Mesenchymal stem cell (in vitro differentiated cells and primary cell): Measurements from ENCODE around the gene TMEM17.
A peak's percentile ranks its signal among the peaks of the same experiment; 100 is the strongest.

Experiments used
- DNase-seq: peaks from one replicate; pipeline ENCODE4 v3.0.0-alpha.2; 2013
- H2AFZ ChIP-seq: one replicate; pipeline ENCODE4 v1.6.1; 2013; ENCODE audit warnings: low read depth, mild to moderate bottlenecking, control low read depth, inconsistent platforms, low read length, moderate library complexity
- H2AK5ac ChIP-seq: 2 replicates; pipeline ENCODE4 v1.6.1; 2013; ENCODE audit warnings: low read length, moderate library complexity, mild to moderate bottlenecking, inconsistent platforms; ENCODE audit not compliant: severe bottlenecking
- H2BK120ac ChIP-seq: one replicate; pipeline ENCODE4 v1.6.1; 2013; ENCODE audit warnings: low read depth, mild to moderate bottlenecking, inconsistent platforms, low read length, moderate library complexity
- H2BK12ac ChIP-seq, 2 experiments: one replicate each; pipeline ENCODE4 v1.6.1; 2013; ENCODE audit warnings: inconsistent platforms in 2 of 2, low read length in 2 of 2, mild to moderate bottlenecking in 2 of 2, moderate library complexity in 2 of 2, control low read depth in 1 of 2
- H2BK15ac ChIP-seq: one replicate; pipeline ENCODE4 v1.6.1; 2013; ENCODE audit warnings: mild to moderate bottlenecking, low read depth, inconsistent platforms; ENCODE audit not compliant: poor library complexity, severe bottlenecking
- H2BK5ac ChIP-seq: 2 replicates; pipeline ENCODE4 v1.6.1; 2013; ENCODE audit warnings: low read depth, mild to moderate bottlenecking, low read length, control low read depth, inconsistent platforms; ENCODE audit not compliant: poor library complexity, severe bottlenecking
- H3K14ac ChIP-seq, 2 experiments: one replicate each; pipeline ENCODE4 v1.6.1; 2013; ENCODE audit warnings: inconsistent platforms in 2 of 2, low read length in 2 of 2, control low read depth in 1 of 2, mild to moderate bottlenecking in 1 of 2, moderate library complexity in 1 of 2
- H3K18ac ChIP-seq, 2 experiments: one replicate each; pipeline ENCODE4 v1.6.1; 2013; ENCODE audit warnings: inconsistent platforms in 2 of 2, low read length in 2 of 2, control low read depth in 1 of 2, low read depth in 1 of 2, mild to moderate bottlenecking in 1 of 2
- H3K23ac ChIP-seq, 2 experiments: one replicate each; pipeline ENCODE4 v1.6.1; 2013; ENCODE audit warnings: inconsistent platforms in 2 of 2, low read length in 2 of 2, mild to moderate bottlenecking in 2 of 2, moderate library complexity in 2 of 2, control low read depth in 1 of 2
- H3K27ac ChIP-seq: 2 replicates; pipeline ENCODE4 v1.5.1; 2013; ENCODE audit warnings: mild to moderate bottlenecking, moderate library complexity, low read length, control low read depth, inconsistent platforms; ENCODE audit not compliant: poor library complexity, severe bottlenecking
- H3K27me3 ChIP-seq, 2 experiments: 2 replicates each; pipeline versions ENCODE4 v1.6.1 to v1.7.0; 2013; ENCODE audit warnings: low read length in 2 of 2, mild to moderate bottlenecking in 2 of 2, moderate library complexity in 2 of 2, control low read depth in 1 of 2, inconsistent platforms in 1 of 2; ENCODE audit not compliant: control insufficient read depth in 1 of 2, insufficient read depth in 1 of 2
- H3K36me3 ChIP-seq, 2 experiments: 2 replicates each; pipeline versions ENCODE4 v1.6.1 to v1.7.0; 2013; ENCODE audit warnings: low read length in 2 of 2, control low read depth in 1 of 2, inconsistent platforms in 1 of 2, low read depth in 1 of 2, mild to moderate bottlenecking in 1 of 2; ENCODE audit not compliant: insufficient read depth in 2 of 2, control insufficient read depth in 1 of 2
- H3K4ac ChIP-seq, 2 experiments: one replicate each; pipeline ENCODE4 v1.6.1; 2013; ENCODE audit warnings: inconsistent platforms in 2 of 2, low read length in 2 of 2, mild to moderate bottlenecking in 2 of 2, moderate library complexity in 2 of 2, control low read depth in 1 of 2, low read depth in 1 of 2
- H3K4me1 ChIP-seq: 2 replicates; pipeline ENCODE4 v1.6.1; 2013; ENCODE audit warnings: low read depth, low read length, control low read depth; ENCODE audit not compliant: control insufficient read depth, insufficient read depth
- H3K4me2 ChIP-seq: 2 replicates; pipeline ENCODE4 v1.6.1; 2013; ENCODE audit warnings: low read length, mild to moderate bottlenecking, inconsistent platforms; ENCODE audit not compliant: poor library complexity, severe bottlenecking
- H3K4me3 ChIP-seq, 2 experiments: 2 replicates each; pipeline versions ENCODE4 v1.5.1 to v1.7.0; 2013; ENCODE audit warnings: low read length in 2 of 2, mild to moderate bottlenecking in 2 of 2, control low read depth in 1 of 2, low read depth in 1 of 2; ENCODE audit not compliant: insufficient read depth in 1 of 2
- H3K79me1 ChIP-seq: replicated peaks from 2 replicates; pipeline ENCODE4 v1.6.1; 2013; ENCODE audit warnings: mild to moderate bottlenecking, control low read depth, low read length, inconsistent platforms; ENCODE audit not compliant: poor library complexity, severe bottlenecking
- H3K9ac ChIP-seq: 2 replicates; pipeline ENCODE4 v1.7.0; 2013; ENCODE audit warnings: mild to moderate bottlenecking, low read length, moderate library complexity
- H3K9me3 ChIP-seq: 2 replicates; pipeline ENCODE4 v1.7.0; 2013; ENCODE audit warnings: mild to moderate bottlenecking, low read length; ENCODE audit not compliant: control insufficient read depth
- H4K8ac ChIP-seq: one replicate; pipeline ENCODE4 v1.6.1; 2013; ENCODE audit warnings: inconsistent platforms, mild to moderate bottlenecking, low read length, moderate library complexity
- H4K91ac ChIP-seq: one replicate; pipeline ENCODE4 v1.6.1; 2013; ENCODE audit warnings: mild to moderate bottlenecking, low read length, inconsistent platforms
- WGBS: methylation state at CpG from one replicate; pipeline ENCODE4 v1.1.7; 2013; ENCODE audit warnings: mixed read lengths; 5-methylcytosine and 5-hydroxymethylcytosine counted together

Gene TMEM17

DNA sequence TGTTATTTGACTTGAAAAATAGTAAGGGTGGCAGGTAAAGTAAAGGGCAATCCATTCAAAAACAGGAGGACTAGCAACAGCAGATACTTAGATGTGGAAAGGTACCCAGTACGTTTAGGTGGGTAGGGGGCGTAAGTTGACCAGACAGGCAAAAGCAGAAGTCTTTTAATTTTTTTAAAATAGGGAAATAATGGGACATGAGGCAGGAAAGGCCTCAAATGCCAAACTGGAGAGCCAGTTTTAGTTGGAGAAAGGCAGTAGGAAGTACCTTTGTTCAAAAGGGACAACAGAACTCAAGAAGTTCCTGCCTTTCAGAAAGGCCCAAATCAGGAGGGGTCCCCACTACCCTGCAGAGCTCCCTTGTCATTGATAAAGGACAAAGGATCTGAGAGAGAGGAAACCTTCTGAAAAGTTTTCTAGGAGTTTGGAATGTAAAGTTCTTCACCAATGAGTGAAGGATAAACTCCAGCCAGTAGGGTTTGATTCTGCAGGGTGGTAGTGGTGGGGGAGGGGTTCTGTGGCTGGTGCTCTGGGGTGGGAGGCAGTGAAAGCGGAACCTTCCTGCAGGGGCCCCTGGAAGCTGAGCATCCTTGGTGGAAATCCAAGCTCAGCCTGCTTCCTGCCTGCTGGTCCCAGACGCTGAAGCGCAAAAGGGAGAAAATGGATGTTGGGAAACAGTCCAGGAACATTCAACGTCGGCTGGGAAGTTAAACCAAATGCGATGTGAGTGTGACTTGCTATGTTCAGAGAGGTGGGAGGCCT lies 40.1 kb downstream of the TMEM17 start:
- peaks cover 2% of the 10 kb centered on the region for H3K4me1 ChIP-seq

DNA sequence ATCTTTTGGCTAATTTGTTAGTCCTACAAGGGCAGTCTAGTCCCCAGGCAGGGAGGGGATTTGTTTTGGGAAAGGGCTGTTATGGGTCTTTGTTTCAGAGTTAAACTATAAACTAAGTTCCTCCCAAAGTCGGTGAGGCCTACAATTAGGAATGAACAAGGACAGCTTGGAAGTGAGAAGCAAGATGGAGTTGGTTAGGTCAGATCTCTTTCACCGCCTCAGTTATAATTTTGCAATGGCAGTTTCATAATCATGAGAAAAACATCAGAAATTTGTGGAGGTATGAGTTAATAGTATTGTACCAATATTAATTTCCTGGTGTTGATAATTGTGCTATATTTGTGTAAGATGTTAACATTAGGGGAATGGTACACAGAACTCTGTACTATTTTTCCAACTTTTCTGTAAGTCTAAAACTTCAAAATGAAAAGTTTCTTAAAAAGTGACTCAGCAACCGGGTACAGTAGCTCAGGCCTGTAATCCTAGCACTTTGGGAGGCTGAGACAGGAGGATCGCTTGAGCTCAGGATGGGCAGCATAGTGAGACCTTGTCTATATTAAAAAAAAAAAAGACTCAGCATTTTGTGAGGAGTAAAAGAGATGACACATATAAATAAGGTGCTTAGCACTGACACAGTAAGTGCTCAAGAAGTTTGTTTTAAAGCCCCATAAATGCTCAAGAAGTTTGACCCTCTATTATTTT lies 40.8 kb downstream of the TMEM17 start:
- Histone ChIP-seq H3K4ac (no peak overlapping the region), H2BK12ac (no peak overlapping the region), H3K79me1 (no peaks in the 10 kb centered on the region), H3K9me3 (no peaks in the 10 kb centered on the region), H3K18ac (no peak overlapping the region), H3K27ac (no peak overlapping the region), H4K8ac (no peak overlapping the region), H3K4me1 (peaks cover 2% of the 10 kb centered on the region), H3K4me3 (no peak overlapping the region), H3K27me3 (no peaks in the 10 kb centered on the region), H3K9ac (no peak overlapping the region), H2AK5ac (no peak overlapping the region), H4K91ac (no peak overlapping the region), H3K36me3 (no peaks in the 10 kb centered on the region), H2BK120ac (no peak overlapping the region), H3K4me2 (no peak overlapping the region), H3K23ac (no peak overlapping the region), H2BK15ac (no peak overlapping the region), H2AFZ (no peak overlapping the region), H2BK5ac (no peak overlapping the region), H3K14ac (no peak overlapping the region)
- DNase-seq, result no peak
- 90% methylated on average over 4 of the region's 4 CpGs for WGBS

More for the DNA sequence above, 40.1 kb downstream of the TMEM17 start:
- H4K91ac ChIP-seq, result no peak overlapping the region
- H2AK5ac ChIP-seq, result no peak overlapping the region
- H3K9ac ChIP-seq, result no peak overlapping the region
- H2AFZ ChIP-seq, result no peak overlapping the region
- H3K27me3 ChIP-seq, result no peaks in the 10 kb centered on the region
- H2BK12ac ChIP-seq, result no peak overlapping the region
- no peak overlapping the region for H3K23ac ChIP-seq
- WGBS, result 85% methylated on average over 8 of the region's 8 CpGs
- H4K8ac ChIP-seq, result no peak overlapping the region
- no peak overlapping the region for H2BK15ac ChIP-seq
- H3K79me1 ChIP-seq, result no peaks in the 10 kb centered on the region
- H3K14ac ChIP-seq, result no peak overlapping the region
- no peak for DNase-seq
- no peak overlapping the region for H2BK120ac ChIP-seq
- no peak overlapping the region for H3K4ac ChIP-seq
- no peak overlapping the region for H2BK5ac ChIP-seq
- no peak overlapping the region for H3K4me2 ChIP-seq
- H3K18ac ChIP-seq, result no peak overlapping the region
- H3K9me3 ChIP-seq, result no peaks in the 10 kb centered on the region
- H3K4me3 ChIP-seq, result no peak overlapping the region
- H3K36me3 ChIP-seq, result no peaks in the 10 kb centered on the region
- H3K27ac ChIP-seq, result no peak overlapping the region

DNA sequence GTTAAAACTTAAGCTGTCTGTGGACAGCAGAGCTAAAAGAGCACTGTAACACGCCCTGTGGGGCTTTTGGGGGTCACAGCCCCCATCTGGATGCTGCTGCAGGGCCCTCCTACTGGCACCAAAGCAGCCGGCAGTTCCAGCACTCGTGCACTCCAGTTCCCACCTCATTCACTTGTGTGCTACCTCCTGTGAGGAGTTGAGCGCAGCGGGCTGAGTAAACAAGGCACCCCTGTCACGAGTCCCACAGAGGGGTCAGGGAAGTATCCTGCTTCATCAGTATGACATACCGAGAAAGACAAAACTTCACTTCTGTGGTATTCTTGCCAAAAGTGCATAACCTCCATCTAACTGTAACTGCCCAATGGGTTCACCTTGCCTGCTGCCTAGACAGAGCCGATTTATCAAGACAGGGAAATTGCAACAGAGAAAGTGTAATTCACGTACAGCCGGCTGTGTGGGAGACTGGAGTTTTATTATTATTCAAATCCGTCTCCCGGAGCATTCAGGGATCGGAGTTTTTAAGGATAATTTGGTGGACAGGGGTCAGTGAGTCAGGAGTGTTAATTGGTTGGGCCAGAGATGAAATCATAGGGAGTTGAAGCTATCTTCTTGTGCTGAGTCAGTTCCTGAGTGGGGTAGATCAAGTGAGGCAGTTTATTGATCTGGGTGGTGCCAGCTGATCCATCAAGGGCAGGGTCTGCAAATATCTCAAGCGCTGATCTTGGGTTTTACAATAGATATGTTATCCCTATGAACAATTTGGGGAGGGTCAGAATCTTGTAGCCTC lies 41.6 kb downstream of the TMEM17 start:
- no peak overlapping the region for H3K4ac ChIP-seq
- H3K18ac ChIP-seq, result no peak overlapping the region
- H2AFZ ChIP-seq, result no peak overlapping the region
- H3K23ac ChIP-seq, result no peak overlapping the region
- H3K14ac ChIP-seq, result no peak overlapping the region
- no peak overlapping the region for H2BK5ac ChIP-seq
- no peak overlapping the region for H3K4me2 ChIP-seq
- no peak overlapping the region for H2BK120ac ChIP-seq
- H3K27me3 ChIP-seq, result no peaks in the 10 kb centered on the region
- peaks cover 4% of the 10 kb centered on the region for H3K4me1 ChIP-seq
- no peak overlapping the region for H3K27ac ChIP-seq
- no peak overlapping the region for H4K8ac ChIP-seq
- no peak overlapping the region for H3K4me3 ChIP-seq
- no peaks in the 10 kb centered on the region for H3K79me1 ChIP-seq
- no peak for DNase-seq
- H3K36me3 ChIP-seq, result no peaks in the 10 kb centered on the region
- no peaks in the 10 kb centered on the region for H3K9me3 ChIP-seq
- peak overlapping the region; percentile 54 for H4K91ac ChIP-seq
- H2BK12ac ChIP-seq, result no peak overlapping the region
- no peak overlapping the region for H2AK5ac ChIP-seq
- no peak overlapping the region for H2BK15ac ChIP-seq
- 87% methylated on average over 14 of the region's 14 CpGs for WGBS
- H3K9ac ChIP-seq, result no peak overlapping the region

DNA sequence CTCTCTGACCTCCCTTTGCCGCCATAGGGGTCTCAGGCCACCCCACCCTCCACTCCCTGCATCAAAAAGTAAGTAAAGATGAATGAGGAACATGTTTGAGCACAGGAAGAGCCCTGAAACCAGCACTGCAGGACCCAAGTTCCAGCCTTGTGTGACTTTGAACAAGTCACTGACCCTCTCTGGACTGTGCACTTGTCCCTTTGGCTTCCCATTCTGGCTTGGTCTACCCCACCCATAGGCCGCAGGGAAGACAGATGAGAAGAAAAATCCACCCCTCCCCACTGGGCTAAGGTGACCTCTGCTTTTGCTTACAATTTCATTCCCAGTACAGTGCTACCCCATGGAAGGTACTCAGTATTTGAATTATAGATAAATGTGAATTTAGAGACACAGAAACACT lies 43.8 kb downstream of the TMEM17 start:
- no peak overlapping the region for H4K8ac ChIP-seq
- H3K23ac ChIP-seq, result peak overlapping the region in 1 of 2 experiments; percentile 42
- no peak overlapping the region for H2BK15ac ChIP-seq
- H2BK12ac ChIP-seq, result peak overlapping the region in 1 of 2 experiments; percentile 23
- H3K9ac ChIP-seq, result no peak overlapping the region
- no peaks in the 10 kb centered on the region for H3K9me3 ChIP-seq
- H3K27ac ChIP-seq, result no peak overlapping the region
- H3K27me3 ChIP-seq, result no peaks in the 10 kb centered on the region
- DNase-seq, result no peak
- no peak overlapping the region for H3K4me2 ChIP-seq
- H2AFZ ChIP-seq, result no peak overlapping the region
- 75% methylated on average over 1 of the region's 2 CpGs for WGBS
- no peak overlapping the region for H3K4me3 ChIP-seq
- no peaks in the 10 kb centered on the region for H3K79me1 ChIP-seq
- no peak overlapping the region for H3K14ac ChIP-seq
- peaks cover 8% of the 10 kb centered on the region for H3K4me1 ChIP-seq
- H4K91ac ChIP-seq, result no peak overlapping the region
- H3K4ac ChIP-seq, result no peak overlapping the region
- no peaks in the 10 kb centered on the region for H3K36me3 ChIP-seq
- H2BK120ac ChIP-seq, result no peak overlapping the region
- H3K18ac ChIP-seq, result no peak overlapping the region
- no peak overlapping the region for H2AK5ac ChIP-seq
- no peak overlapping the region for H2BK5ac ChIP-seq
